ENCODE data around the gene PAEP.

The PAEP gene

GRCh38 chr9:135601988-135602387 is 40.4 kb downstream of the PAEP start:
- no peak for DNase-seq (ENCODE audit: low spot score)

GRCh38 chr9:135602789-135603481 is 41.4 kb downstream of the PAEP start:
- no peak for DNase-seq (ENCODE audit: low spot score)

DNA sequence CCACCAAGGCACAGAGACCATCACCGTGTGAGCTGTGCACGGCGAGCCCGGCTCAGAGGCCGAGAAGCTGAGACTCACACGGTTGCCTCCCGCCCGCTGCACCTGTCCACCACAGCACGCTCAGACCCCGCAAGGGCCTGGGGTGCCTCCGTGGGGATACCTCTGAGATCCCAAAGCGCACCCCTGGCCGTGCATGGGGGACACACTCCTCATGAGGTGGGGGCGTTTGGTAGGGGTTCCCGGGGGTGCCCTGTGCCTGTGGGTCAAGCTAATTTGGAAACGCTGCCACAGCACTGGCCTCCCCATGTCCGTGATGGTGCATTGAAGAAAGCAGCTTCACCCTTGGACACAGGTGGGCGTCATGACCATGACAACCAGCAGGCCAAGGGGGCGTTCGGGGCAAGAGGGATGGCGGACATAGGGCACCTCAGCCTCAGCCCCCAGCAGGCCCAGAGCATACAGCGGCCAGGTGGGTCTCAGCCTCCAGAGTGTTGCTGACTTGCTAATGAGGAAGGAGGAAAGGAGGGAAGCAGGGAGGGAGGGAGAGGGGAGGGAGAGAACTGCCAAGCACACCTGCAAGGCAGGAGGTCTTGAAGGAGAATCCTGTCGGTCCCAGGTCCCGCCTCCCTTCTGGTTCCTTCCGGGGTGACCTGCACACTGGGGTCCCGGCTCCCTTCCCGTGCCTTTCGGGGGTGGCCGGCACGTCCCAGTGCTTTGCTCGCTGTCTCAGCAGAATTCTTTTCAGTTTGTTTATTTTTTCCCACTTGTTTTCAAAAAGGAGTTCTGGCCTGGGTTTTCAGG is 43.1 kb downstream of the PAEP start:
- DNase-seq (ENCODE audit: low spot score) = no peak

GRCh38 chr9:135605238-135605781 is 43.8 kb downstream of the PAEP start:
- peak; percentile 37 for DNase-seq (ENCODE audit: low spot score)

DNA sequence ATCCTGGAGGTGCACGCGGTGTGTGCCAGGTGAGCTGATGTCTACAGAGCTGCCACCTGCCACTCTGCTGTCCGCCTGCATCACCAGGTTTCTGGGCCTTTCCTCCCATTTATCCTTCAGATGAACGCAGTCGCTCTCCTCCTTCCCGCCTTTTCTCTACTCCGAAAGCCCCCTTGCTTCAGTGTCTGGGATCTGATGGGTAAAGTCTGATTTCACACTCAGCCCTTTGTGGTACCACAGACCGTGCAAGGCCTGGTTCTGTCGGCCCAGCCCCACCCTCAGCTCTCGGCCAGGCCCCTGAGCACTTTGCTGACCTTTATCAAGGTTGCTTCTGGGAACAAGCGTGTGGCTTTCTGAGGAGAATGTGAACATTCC is 45.3 kb downstream of the PAEP start:
- DNase-seq (ENCODE audit: low spot score) = no peak

GRCh38 chr9:135607401-135608293 is 46.1 kb downstream of the PAEP start:
- no peak for DNase-seq (ENCODE audit: low spot score)

- DNase-seq (ENCODE audit: low spot score) = no peak
These were observed 46.9 kb downstream of the PAEP start for GRCh38 chr9:135608294-135608998.

DNA sequence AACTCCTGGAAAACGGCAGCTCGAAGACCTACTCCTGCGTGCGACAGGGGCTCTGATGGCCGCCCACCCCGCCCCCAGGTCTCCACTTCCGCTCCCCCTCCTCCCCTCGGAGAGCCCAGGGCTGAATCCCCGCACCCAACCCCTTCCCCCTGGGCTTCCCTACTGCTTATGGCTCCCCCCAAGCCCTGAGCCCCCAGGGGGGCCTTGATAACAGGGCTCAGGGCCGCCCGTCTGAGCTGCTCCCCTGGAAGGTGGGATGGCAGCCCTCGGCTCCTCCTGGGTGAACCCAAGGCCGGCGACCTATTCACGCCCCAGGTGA is 47.4 kb downstream of the PAEP start:
- DNase-seq (ENCODE audit: low spot score) = no peak

- no peak for DNase-seq (ENCODE audit: low spot score)
These were observed 47.9 kb downstream of the PAEP start for GRCh38 chr9:135609366-135609955.

DNA sequence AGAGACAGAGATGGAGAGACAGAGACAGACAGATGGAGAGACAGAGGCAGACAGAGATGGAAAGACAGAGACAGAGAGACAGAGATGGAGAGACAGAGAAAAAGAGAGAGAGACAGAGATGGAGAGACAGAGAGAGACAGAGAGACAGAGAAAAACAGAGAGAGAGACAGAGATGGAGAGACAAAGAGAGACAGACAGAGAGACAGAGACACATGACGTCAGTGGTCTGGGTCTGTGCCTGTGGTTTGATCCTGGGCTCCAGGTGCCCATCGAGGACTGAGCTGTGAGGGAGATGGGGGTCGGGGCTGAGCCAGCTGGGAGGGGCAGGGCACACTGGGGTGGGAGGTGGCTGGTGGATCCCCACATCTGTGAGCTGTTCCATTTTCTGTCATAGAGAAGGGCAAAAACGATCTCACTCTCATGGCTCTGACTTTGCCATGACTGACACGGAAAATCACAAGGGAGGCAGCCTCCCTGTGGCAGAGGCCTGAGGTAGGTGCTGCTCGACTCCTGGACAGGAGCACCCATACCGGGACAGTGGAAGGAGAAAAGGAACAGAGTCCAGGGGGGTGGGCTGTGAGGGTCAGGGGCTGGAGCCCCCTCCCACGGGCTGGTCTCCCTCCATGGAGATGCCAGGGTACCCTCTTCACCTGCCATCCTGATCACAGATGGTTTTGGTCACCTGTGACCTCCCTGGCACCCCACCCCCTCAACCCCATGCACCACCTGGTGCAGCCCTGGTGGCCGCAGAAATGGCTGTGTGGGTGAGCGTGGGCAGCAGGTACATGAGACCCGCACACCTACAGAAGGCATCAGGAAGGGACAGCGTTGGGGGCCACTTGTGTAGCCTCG is 49.0 kb downstream of the PAEP start:
- DNase-seq (ENCODE audit: low spot score) = no peak

DNA sequence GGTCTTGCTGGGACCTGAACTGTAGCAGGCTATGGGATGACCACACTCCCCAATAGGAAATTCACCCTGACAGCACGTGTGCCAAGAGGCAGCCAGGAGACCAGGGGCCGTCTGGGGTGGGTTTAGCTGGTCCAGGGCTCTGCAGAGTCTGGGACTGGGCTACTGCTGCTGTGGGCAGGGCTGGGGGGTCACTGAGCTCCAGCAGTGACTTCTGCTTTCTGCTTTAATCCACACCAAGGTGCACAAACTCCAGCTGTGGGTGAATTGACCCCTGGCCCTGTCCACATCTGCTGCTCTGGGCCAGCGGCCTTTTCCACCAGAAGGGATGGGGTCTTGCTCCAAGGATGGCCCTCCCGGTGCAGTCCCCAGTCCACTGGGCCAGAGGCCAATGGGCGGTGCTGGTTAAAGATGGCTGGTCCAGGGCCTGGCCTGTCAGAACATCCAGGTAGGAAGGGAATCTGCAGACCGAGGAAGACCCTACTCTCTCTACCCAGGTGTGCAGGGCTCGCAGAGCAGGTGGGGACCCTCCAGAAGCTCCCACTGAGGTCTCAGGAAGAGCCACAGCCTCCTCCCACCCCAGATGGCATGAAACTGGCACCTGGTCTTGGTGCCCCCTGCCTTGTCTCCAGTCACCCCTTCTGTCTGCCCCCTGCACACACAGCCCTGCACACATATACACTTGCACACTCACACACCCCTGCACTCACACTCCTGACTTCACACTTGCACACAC is 49.8 kb downstream of the PAEP start:
- DNase-seq (ENCODE audit: low spot score) = no peak

GRCh38 chr9:135611875-135612209 is 50.3 kb downstream of the PAEP start:
- no peak for DNase-seq (ENCODE audit: low spot score)

- no peak for DNase-seq (ENCODE audit: low spot score)
These were observed 50.9 kb downstream of the PAEP start for GRCh38 chr9:135612437-135612836.

DNA sequence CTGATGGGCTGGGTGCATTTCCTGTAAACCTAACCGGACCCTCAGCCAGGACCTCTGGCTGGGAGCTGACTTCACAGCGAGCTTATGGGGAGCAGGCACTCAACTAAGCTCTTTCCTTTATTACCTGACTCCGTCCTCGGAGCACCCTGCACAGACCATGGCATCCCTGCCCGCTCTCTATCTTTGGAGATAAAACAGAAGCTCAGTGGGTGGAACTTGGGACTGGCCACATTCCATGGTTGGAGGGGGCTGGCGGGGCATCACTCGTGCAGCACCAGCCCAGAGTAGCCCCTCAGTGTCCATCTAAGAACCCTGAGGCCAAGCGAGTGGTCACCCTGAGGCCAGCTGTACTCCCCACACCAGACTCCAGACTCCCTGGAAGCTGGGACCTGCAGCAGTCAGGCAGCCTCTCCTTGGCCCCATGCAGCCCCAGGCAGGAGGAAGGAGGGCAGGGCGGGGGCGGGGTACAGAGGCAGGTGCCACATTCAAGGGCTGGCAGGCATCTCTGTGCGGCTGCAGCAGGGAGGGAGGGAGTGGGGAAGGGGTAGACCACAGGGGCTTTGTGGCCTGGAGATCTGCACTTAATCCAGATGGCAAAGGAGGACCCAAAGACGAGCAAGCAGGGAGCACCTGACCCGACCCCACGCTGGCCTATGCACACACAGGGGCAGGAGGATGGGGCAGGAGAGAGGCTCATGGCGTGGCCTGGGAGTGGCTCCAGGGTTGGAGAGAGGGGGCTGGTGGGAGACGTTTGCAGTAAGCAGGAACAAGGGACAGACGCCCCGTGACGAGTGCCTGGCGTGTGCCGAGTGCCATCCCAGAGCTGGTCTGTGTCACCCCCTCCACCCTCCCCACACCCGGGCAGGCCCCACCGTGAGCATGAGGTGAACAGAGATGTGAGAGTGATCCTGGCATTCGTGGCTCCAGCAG is 51.7 kb downstream of the PAEP start:
- DNase-seq (ENCODE audit: low spot score) = no peak

- no peak for DNase-seq (ENCODE audit: low spot score)
These were observed 52.6 kb downstream of the PAEP start for GRCh38 chr9:135613946-135614805.

DNA sequence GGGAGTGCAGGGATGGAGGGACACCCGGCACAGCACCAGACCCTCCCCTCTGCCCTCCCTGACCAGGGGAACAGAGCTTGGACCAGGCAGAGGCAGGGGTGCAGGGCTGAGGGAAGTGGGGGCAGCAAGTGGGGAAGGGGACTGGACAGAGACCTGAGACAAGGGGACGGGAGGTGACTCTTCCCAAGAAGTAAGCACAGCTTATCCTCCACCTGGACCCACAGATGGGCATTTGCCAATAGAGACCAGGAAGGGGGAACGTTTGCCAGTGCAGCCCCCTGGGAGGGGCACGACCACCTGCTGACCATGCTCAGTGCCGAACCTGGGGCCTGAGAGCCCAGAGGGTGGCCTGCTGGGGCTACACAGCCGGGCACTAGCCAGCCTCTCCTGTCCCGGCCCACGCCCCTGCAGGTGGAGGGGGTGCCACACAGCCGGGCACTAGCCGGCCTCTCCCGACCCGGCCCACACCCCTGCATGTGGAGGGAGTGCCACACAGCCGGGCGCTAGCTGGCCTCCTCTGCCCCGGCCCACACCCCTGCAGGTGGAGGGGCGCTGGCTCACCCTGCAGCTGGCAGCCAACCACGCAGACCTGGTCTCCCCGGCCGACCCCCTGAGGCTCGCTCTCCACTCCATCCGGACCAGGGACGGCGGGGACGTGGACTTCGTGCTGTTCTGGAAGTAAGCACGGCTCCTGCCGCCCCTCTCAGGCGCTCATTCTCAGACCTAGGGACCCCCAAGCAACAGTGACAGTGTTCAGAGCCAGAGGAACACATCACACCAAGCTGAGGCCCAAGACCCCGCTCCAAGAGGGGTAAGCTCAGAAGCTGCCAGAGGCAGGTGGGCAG is 53.5 kb downstream of the PAEP start:
- DNase-seq (ENCODE audit: low spot score) = no peak

All from Ammon's horn (tissue), 1 donor.